Uterus (tissue), 2 donors: ENCODE measurements around the gene SOCS2.

ENCODE experiments used
- POLR2A ChIP-seq, 2 donors: fragments of 450-650 bp; IDR thresholded peaks; one replicate each; pipeline ENCODE4 v1.6.1; 2016; ENCODE audit warnings: antibody characterized with exemption in 2 of 2, mild to moderate bottlenecking in 1 of 2, moderate library complexity in 1 of 2
- TF ChIP-seq, protein P1 (sequence below), 4 experiments: fragments of 200-600 bp in 2 of 4; fragments of 450-650 bp in 2 of 4; sonication (generic) in 2 of 4; IDR thresholded peaks; one replicate each; pipeline ENCODE4 v1.5.1; 2016 to 2019; ENCODE audit warnings: antibody characterized with exemption in 4 of 4, mild to moderate bottlenecking in 2 of 4, moderate library complexity in 1 of 4

DNA sequence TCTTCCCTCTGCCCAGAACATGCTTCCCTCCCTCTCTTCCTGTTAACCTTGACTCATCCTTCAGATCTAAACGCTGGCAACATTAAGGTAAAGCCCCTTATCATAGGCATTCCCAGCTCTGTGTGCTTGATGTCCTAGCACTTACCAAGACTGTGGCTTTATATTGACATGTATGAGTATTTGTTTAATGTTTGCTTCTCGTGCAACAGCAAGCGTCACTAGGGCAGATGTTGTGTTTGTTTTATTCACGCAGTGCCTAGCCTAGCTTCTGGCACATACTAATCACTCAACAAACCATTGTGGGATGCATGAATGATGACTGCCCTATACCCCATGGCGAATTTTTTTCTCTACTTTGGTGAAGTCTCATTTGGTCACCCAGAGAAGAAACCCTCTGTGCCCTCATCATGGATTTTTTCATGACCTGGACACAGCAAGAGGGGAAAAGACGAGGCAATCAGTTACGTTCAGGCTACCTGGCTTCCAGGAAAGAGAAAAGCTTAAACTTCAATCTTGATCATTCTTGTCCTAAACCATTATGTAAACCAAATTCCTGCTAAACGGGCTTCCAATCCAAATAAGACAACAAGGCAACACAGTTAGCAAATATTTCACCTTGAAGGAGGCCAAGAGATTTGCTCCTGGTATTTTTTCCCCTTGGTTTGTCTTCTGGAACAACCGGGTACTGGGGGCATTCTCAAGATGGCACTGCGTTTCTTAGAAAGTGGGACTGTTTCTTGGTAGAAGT is 47.9 kb upstream of the SOCS2 start:
- TF ChIP-seq POLR2A (IDR thresholded peaks at IDR 0.05), result no peak
- TF ChIP-seq, protein P1, sequence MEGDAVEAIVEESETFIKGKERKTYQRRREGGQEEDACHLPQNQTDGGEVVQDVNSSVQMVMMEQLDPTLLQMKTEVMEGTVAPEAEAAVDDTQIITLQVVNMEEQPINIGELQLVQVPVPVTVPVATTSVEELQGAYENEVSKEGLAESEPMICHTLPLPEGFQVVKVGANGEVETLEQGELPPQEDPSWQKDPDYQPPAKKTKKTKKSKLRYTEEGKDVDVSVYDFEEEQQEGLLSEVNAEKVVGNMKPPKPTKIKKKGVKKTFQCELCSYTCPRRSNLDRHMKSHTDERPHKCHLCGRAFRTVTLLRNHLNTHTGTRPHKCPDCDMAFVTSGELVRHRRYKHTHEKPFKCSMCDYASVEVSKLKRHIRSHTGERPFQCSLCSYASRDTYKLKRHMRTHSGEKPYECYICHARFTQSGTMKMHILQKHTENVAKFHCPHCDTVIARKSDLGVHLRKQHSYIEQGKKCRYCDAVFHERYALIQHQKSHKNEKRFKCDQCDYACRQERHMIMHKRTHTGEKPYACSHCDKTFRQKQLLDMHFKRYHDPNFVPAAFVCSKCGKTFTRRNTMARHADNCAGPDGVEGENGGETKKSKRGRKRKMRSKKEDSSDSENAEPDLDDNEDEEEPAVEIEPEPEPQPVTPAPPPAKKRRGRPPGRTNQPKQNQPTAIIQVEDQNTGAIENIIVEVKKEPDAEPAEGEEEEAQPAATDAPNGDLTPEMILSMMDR (IDR thresholded peaks at IDR 0.05), result no peak
